Regular cardiac myocyte (primary cell): Measurements from ENCODE around the gene NFAT5. TPM values are rescaled to one million over a fixed set of nuclear protein-coding genes. Genes with fewer than 3 reads are reported as not detected.

Source experiments
- total RNA-seq: library from RNA; depleted of rRNA; stranded (reverse); fragments of >200 nt; gene quantifications from 2 replicates; pipeline ENCODE4 v1.2.3, GENCODE V29; 2014

NFAT5 gene, protein sequence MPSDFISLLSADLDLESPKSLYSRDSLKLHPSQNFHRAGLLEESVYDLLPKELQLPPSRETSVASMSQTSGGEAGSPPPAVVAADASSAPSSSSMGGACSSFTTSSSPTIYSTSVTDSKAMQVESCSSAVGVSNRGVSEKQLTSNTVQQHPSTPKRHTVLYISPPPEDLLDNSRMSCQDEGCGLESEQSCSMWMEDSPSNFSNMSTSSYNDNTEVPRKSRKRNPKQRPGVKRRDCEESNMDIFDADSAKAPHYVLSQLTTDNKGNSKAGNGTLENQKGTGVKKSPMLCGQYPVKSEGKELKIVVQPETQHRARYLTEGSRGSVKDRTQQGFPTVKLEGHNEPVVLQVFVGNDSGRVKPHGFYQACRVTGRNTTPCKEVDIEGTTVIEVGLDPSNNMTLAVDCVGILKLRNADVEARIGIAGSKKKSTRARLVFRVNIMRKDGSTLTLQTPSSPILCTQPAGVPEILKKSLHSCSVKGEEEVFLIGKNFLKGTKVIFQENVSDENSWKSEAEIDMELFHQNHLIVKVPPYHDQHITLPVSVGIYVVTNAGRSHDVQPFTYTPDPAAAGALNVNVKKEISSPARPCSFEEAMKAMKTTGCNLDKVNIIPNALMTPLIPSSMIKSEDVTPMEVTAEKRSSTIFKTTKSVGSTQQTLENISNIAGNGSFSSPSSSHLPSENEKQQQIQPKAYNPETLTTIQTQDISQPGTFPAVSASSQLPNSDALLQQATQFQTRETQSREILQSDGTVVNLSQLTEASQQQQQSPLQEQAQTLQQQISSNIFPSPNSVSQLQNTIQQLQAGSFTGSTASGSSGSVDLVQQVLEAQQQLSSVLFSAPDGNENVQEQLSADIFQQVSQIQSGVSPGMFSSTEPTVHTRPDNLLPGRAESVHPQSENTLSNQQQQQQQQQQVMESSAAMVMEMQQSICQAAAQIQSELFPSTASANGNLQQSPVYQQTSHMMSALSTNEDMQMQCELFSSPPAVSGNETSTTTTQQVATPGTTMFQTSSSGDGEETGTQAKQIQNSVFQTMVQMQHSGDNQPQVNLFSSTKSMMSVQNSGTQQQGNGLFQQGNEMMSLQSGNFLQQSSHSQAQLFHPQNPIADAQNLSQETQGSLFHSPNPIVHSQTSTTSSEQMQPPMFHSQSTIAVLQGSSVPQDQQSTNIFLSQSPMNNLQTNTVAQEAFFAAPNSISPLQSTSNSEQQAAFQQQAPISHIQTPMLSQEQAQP (N-terminal part only)
- total RNA-seq: 14.2 and 14.9 TPM in 2 replicates

DNA sequence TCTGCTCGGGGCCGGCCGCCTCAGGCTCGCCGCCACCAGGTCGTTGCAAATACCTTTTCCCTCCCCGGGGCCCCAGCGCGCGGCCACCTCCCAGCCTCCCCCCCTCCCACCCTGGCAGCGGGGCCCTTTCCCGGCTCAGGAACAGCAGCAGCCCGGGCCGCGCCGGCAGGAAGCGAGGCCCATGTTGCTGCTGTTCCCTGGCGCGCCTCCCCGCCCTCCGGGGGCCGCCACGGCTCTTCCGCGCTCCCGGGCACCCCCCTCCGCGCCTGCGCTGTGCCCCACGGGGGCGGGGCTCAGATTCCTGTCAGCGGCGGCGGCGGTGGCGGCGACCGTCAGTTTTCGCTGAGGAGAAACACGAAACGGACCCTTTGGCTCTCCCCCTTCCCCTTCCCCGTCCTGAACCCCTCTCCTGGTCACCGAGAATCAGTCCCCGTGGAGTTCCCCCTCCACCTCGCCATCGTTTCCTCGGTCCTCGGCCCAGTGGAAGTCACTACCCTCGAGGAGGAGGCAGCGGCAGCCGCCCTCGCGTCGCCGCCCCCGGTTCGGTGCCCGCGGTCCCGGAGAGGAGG lies at the start of gene NFAT5:
TSS of gene NFAT5 (plus strand) at position 296 of the 569 bp plus-strand sequence. CDS start 336 bp downstream, outside the sequence.

DNA sequence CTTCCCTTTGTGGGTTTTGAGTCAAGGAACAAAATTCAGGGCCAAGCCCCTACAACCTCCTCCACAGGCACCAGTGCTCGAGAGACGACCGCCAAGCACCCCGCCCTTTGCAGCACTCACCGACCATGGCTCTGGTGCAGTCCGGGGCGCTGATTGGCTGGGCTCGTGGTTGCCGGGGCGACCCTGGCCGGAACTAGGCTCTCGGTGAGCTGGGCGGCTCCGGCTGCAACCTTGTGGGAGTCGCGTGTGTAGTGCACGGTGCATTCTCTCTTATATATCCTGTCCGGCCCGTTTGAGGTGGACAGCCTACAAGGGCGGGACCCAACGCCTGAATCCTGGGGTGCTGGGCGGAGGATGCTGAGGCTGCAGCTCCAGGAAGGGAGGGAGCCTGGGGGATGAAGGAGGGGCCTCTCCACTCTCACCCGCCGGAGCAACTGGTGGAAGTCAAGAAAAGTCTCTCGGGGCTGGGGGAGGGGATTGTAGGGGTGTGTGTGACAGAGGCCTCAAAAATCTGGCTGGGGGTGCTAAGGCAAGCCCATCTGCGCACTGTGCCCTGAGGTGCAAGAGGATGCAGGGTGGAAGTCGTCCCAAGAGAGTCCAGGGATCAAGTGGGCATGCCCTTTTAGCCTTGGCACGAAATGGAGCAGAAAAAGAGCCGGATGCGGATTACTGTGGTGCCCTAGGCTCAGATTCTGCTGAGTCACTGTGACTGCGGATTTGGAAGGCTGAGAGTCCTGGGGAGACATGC lies 160.7 kb downstream of the NFAT5 start, which contains the start of gene NQO1:
TSS of gene NQO1 (minus strand) at position 248 of the 748 bp plus-strand sequence. CDS start at position 127, 121 bp downstream.

Other genes with a start within 250 kb of the NFAT5 start
- gene PDF, start 235.4 kb upstream of the NFAT5 start, total RNA-seq: 6.2 and 15.7 TPM in 2 replicates
- 45.6 and 48.8 TPM in 2 replicates for gene COG8, start 226.4 kb upstream of the NFAT5 start, total RNA-seq
- 17.5 and 40.5 TPM in 2 replicates for gene NIP7, start 226.2 kb upstream of the NFAT5 start, total RNA-seq
- not detected in 2 replicates for gene TMED6, start 214.2 kb upstream of the NFAT5 start, total RNA-seq
- gene TERF2, start 180.0 kb upstream of the NFAT5 start, total RNA-seq: 12.4 and 15.7 TPM in 2 replicates
- 56.4 and 79.6 TPM in 2 replicates for gene CYB5B, start 141.3 kb upstream of the NFAT5 start, total RNA-seq
- gene NQO1, start 160.6 kb downstream of the NFAT5 start, total RNA-seq: 259 and 440 TPM in 2 replicates
- 12.7 and 33.2 TPM in 2 replicates for gene NOB1, start 189.0 kb downstream of the NFAT5 start, total RNA-seq
- gene WWP2, start 196.4 kb downstream of the NFAT5 start, total RNA-seq: 21.3 and 28.2 TPM in 2 replicates